Esophagus mucosa (tissue), 1 donor: ENCODE data around the gene TUBGCP3. TPM values are rescaled to one million over a fixed set of nuclear protein-coding genes. Genes with fewer than 3 reads are reported as not detected.
"Not testable (repeated sequence)": the region's sequence is repeated elsewhere in the genome, so short reads cannot be mapped to it uniquely, and the experiment has no call there.

Experiments
- ATAC-seq: fragments of 200-7000 bp; cut with Tn5 transposase; one replicate; pipeline ENCODE4 v1.9.1; 2020
- total RNA-seq: library from RNA; stranded (reverse); gene quantifications from one replicate; pipeline ENCODE4 v1.2.4, GENCODE V29; 2023
- donor health status: DM: yes; HTN: yes; CAD: no.

Gene TUBGCP3, protein sequence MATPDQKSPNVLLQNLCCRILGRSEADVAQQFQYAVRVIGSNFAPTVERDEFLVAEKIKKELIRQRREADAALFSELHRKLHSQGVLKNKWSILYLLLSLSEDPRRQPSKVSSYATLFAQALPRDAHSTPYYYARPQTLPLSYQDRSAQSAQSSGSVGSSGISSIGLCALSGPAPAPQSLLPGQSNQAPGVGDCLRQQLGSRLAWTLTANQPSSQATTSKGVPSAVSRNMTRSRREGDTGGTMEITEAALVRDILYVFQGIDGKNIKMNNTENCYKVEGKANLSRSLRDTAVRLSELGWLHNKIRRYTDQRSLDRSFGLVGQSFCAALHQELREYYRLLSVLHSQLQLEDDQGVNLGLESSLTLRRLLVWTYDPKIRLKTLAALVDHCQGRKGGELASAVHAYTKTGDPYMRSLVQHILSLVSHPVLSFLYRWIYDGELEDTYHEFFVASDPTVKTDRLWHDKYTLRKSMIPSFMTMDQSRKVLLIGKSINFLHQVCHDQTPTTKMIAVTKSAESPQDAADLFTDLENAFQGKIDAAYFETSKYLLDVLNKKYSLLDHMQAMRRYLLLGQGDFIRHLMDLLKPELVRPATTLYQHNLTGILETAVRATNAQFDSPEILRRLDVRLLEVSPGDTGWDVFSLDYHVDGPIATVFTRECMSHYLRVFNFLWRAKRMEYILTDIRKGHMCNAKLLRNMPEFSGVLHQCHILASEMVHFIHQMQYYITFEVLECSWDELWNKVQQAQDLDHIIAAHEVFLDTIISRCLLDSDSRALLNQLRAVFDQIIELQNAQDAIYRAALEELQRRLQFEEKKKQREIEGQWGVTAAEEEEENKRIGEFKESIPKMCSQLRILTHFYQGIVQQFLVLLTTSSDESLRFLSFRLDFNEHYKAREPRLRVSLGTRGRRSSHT
- total RNA-seq, result 20.6 TPM

DNA sequence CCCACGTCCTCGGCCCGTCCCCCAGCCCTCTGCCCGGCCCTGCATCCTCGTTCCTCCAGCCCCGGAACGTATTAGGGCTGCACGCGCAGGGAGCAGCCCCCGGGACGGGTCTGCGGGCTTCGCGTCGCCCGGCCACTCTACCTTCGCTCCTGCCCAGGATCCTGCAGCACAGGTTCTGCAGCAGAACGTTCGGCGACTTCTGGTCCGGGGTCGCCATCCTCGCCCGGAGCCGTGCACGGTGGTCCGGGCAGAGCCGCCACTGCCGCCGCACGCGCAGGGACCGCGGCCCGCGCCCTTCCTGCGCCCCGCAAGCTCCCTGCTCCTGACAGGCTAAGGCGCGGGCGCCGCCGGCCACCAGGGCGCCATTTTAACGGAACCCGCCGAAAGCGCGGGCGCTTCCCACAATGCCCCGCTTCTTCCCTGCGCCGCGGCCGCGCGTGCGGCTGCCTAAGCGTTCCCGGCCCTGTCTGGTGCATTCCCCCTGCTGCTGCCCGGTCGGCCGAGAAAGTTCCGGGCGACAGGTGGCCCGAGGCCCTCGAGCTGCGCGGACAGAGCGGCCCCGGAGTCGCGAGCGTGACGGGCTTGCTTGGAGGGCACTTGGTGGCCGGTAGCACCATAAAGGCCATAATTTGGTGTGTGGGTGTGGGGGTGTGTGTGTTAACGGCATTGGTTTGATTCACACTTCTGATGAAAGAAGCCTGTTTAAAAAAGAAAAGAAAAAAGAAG lies at the start of gene TUBGCP3:
Gene TUBGCP3 (minus strand): TSS at position 390 of the 726 bp plus-strand sequence. CDS start 173 bp downstream, at position 217.
- peak; percentile 92 for ATAC-seq

DNA sequence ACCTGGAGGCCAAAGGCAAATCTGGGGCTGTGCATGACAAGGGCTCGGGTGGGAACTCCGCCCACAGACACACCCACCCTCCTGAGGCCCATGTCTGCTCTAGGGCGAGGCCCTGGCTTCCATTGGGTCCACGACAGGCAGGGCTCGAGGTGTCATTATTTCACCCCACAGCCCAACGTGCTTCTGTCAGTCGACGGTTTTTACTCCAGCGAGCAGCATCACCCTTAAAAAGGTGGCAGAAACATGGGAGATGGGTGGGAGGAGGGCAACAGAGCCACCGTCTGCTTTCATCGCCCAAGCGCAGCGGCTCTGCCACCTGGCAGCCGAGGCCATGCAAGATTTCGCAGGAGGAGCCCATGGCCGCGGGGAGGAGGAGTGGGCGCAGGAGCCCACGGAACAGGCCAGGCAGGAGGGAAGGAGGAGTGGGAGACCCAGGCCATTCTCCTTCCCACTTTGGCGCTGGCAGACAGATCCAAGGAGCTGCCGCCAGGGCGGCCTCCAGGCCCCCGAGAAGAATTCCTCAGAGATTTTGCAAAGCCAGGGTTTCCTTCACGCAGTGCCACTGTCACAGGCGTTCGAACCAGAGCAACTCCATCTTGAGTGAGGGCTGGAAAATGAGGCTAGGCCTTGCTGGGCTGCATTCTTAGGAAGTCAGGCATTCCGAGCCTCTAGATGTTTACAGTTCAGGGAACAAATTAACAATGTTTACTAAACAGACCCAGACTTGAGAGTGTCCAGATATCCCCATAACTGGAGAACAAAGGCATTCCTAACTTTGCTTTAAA lies 49.3 kb upstream of the TUBGCP3 start:
- no peak for ATAC-seq

DNA sequence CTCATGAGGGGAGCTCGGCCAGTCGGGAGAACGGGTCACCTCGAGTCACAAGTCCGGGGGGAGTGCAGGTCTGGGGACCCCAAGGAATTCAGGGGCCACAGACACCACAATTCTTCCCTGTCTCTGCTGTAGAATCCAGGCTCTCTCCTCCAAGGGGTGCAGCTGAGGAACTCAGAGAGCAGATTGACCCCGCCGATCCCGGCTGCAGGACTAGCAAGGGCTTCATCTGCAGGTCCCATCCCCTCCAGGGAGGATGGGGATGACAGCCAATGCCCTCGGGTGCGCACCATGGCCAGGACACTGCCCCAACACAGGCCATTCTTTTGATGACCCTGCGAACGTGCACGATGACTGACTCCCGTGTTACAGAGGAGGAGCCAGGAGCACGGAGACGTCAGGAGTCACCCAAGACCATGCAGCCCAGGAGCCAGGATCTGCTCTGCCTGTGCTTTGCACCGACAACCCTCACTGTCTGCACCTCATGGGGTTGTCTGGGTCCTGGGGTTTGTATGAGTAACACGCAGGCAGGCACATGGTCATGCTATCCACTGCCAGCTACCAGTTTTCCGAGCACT lies 48.5 kb upstream of the TUBGCP3 start:
- ATAC-seq, result no peak

DNA sequence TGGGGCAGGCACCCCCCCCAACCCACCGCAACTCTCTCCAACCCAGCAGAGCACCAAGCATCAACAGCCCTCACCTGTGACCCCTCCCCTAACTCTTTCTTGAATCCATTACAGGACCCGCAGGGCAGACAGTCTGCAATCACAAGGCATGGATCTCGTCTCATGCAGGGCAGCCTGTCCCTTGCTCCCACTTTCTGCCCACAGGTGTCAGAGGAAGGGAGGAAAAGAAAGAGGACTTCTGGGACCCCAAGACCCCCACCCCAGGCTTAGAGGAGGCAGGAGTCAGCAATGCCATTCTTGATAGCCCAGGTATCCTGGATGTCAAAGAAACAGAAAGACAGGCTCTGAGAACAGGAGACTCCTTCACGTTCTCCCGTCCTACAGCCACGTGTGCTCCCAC lies 47.4 kb upstream of the TUBGCP3 start:
- no peak for ATAC-seq

DNA sequence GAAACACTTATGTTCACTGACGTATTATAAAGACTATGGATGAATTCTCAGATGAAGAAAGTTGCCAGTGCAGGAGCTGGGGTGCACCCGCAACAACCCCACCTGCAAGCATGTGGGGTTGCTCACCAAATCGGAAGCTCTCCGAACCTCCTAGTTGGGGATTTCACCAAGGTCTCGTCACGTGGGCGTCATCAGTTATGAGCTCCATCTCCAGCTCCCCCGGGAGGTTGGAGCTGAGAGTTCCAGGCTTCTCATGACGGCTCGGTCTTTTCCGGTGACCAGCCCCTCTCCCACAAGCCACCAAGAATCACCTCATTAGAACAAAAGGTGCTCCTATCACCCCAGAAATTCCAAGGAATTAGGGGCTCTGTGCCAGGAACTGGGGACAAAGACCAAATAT lies 46.1 kb upstream of the TUBGCP3 start:
- ATAC-seq, result no peak

DNA sequence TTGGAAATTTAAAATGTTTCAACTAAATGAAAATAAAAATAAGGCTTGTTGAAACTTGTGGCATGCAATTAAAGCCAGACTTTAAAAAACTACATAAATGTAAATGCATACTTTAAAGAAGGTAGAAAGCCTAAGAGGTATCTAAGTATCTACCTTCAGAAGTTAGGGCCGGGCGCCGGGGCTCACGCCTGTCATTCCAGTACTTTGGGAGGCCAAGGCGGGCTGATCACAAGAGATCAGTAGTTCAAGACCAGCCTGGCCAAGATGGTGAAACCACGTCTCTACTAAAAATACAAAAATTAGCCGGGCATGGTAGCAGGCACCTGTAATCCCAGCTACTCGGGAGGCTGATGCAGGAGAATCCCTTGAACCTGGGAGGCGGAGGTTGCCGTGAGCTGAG lies 42.3 kb upstream of the TUBGCP3 start:
- not testable (repeated sequence) for ATAC-seq

DNA sequence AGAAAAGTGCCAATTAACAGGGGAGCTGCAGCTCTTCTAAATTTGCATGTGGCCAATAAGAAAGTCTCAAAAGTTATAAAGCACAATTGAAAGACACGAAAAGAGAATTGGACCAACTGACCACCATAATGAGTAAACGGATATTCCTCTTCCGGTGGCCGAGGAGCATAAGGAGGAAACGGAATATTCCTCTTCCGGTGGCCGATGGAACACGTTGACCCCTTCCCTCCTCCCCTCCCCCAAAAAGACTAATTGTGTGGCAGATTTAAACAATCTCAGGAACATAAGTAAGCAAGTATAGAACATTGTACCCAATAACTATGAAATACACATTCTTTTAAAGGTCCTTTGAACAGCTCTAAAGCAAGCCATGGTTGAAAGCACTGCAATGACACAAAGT lies 41.2 kb upstream of the TUBGCP3 start:
- ATAC-seq, result no peak

DNA sequence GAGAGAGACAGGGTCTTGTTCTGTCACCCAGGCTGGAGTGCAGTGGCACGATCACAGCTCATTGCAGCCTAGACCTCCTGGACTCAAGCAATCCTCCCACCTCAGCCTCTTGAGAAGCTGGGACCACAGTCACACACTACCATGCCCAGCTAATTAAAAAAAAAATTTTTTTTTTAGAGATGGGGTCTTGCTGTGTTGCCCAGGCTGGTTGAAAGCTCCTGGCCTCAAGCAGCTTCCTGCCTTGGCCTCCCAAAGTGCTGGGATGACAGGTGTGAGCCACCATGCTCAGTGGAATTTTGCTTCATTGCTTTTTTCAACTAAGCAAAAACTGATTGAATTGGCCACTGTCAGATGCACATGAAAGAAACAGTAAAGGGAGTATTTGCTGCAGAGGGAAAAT lies 39.7 kb upstream of the TUBGCP3 start:
- ATAC-seq, result not testable (repeated sequence)

DNA sequence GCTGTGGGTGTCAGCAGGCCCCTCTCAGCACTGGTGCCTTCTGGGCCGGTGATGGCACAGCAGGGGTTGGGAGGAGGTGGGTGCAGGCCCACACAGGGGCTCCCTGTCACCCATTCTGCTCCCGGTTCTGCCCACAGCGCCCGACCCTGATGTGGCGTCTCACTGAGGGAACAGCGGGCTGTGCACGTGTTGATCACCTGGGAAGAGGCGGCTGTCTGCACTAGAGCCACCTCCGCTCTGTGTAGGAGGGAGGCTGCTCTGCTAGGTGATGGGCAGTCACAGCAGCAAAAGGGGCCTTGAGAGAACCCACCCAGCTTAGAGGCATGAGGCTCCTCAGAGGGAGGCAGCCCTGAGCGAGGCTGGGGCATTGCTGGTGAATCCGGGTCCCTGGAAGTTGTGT lies 39.2 kb upstream of the TUBGCP3 start:
- ATAC-seq, result no peak

DNA sequence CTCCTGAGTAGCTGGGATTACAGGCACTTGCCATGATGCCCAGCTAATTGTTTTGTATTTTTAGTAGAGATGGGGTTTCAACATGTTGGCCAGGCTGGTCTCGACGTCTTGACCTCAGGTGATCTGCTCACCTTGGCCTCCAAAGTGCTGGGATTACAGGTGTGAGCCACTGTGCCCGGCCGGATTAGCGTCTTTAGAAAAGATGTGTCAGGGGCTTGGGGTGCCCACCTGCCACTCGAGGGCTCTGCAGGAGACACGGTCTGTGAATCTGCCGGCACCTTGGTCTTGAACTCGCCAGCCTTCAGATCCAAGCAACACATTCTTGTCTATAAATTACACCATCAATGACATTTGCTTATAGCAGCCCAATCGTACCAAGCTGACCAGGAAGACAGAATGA lies 38.8 kb upstream of the TUBGCP3 start:
- no peak for ATAC-seq

DNA sequence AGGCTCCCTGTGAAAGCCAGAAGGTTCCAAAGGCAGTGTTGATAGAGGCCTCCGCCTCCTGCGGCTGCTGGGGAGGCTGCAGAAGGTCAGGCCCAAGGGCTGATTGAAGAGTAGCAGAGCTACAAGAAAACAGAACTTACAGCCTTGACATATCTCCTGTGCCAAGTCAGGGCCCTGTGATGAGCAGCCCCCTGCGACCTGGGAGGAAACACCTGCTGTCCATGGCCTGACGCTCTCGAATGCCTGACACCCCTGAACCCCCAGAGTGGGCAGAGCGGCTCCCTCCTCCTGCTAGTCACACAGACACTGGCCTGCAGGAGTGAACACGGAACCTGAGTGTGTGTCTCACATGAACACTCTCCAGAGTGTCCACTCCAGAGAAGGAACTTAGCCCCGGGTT lies 38.2 kb upstream of the TUBGCP3 start:
- ATAC-seq, result no peak

DNA sequence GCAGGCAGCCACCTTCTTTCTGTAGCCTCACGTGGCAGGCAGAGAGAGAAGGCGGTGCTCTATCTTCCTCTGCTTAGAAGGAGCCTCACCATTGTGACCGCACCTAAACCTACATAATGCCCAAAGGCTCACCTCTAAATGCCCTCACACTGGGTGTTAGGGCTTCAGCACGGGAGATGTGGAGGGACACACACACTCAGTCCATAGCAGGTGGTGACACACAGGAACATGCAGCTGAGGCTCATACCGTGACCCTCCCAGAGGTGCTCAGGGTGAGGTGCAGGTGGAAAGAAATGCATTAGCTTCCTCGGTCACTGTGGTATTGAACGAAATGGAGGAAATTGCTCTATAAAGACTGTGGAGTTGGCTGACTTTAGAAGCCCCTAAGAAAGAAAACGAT lies 37.7 kb upstream of the TUBGCP3 start:
- no peak for ATAC-seq

DNA sequence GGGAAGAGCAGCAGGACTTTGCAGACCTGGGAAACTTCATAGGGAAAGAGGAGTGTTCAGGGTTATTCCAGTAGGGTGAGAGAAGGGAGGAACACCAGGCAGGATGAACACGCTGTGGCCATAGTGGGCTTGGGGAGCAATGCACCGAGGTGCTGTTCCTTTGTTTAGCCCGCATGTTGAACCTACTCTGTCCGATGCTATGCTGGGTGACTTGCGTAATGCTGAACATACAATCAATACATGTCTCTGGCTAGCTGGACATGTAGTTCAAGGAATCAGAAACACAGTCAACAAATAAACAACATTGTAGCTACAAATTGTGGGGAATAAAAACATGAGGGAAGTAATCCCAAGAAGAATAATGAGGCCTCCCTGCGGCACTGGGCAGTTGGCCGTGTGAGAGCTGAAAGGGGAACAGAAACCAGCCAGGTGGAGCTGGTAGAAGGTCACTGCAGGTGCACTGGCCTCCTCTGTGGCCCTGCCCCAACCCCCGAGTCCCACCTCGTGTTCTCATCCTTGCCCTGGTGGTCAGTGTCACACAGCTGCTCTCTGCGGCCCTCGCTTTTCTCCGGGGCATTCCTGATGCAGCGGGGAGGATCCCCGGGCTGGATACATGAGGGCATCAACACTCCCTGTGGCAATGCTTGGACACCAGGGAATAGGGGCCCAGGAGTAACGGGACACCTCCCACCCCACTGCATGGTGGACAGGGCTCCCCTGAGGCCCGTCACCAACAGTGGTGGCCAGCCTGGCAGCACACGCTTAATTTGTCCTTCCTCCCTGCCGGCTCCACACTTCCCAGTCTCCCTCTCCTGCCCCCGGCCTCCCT lies 36.9 kb upstream of the TUBGCP3 start:
- no peak for ATAC-seq

DNA sequence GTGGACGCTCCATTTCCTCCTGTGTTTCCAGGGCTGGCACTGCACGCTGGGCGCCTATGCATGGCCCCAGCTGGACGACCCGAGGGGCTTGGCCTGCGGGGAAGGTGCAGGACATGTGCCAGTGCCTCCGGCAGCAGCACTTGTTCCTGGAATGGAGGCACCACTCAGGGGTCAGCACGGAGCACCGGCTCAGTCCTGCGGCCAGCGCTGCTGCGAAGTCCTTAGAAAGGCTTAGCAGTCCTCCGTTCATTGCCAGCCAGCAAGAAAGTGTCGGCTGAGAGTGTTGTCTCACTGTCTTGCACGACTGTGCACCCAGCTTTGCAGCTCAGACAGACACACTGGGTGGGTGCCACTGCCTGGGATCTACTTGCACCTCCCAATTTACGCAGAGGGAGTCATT lies 36.1 kb upstream of the TUBGCP3 start:
- ATAC-seq, result no peak

DNA sequence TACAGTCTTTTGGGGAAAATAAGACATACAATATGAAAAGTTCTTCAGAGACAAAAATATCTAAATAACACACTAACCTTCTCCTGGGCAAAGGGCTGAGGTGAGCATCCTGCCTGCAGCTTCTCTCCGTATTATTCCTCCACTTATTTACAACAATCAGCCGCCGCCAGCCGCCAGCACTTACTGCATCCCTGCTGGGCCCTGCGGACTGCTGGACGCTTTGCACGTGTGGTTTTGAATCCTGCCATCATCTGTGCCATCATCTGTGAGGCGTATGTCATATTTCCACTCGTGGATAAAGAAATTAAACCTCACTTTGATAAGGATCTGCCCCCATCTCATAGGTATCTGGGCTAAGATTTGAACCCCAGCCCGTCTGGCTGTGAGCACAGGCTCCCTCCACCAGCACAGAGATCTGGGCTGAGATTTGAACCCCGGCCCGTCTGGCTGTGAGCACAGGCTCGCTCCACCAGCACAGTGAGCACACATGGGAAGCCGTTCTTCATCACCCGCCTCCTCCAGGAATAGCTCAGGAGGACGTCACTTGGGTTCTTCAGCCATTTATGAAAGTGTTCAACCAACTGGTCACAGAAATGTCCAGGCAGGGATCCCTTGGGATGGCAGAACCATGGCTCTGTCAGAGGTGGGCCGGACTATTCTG lies 35.2 kb upstream of the TUBGCP3 start:
- ATAC-seq, result no peak

DNA sequence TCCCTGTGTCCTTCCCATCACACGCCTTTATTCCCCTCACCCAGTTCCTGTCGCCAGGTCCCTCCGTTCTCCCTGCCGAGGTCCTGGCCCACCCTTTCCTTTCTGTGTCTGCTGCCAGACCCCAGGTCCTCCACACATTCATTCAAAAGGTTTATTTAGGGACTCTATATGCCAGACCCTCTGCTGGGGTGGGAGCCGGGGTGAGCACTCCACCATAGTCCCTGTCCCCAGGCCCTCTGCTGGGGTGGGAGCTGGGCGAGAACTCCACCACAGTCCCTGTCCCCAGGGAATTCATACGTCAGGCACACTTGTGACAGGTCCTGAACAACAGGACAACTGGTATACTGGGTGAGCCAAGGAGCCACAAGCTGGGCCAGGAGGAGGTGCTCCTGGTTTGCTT lies 34.4 kb upstream of the TUBGCP3 start:
- no peak for ATAC-seq

DNA sequence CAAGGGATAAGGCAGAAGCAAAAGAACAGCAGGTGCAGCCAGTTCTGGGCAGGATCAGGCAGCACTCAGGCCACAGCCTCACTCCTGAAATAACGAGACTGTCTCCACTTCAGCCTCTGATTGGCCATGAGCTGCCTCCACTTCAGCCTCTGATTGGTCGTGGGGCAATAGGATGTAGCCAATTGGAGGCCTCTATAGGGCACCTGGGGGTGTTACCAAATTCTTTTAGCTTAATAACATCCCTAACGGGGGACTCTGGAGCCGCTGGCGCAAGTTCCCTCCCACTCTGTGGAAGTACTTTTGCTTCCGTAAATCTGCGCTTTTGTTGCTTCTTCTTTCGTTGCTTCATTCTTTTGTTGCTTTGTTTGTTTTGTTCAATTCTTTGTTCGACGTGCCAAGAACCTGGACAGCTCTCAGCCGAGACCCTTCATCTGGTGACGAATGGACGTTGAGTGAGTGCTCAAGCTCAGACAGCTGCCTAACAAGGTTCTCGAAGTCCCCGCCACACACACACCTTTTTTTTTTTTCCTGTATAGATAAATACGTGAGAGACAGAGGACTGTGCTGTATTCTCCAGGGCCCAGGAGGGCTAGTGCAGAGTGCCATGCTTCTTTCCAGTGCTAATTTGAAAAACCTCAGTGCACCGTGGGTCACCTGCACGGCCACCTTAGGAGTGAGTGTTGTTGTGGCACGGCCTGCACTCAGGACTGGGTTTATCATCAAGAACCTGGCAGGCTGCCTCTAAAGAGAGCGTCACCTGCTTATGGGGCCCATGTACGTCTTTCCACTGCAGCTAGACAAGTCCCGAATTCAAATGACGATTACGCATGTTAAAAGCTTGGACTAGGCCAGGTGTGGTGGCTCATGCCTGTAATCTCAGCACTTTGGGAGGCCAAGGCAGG lies 32.0 kb upstream of the TUBGCP3 start:
- ATAC-seq, result peak; percentile 50

DNA sequence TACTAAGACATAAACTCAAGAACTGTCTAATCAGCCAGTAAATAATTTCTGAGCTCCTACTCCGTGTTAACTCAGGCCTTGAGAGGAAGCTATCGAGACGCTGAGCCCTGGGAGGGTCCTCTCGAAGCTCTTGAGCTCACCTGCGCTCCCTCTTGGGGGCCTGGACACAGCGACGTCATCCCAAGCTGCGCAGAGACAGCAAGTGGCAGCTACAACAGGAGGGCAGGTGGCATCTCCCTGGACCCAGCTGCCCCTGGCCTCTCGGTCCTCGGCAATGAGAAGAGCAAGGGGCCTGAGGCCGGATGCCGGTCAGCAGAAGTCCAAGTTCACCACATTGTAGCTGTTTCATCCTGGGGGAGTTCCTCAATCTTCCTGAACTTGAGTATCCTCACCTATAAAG lies 30.5 kb upstream of the TUBGCP3 start:
- ATAC-seq, result no peak

DNA sequence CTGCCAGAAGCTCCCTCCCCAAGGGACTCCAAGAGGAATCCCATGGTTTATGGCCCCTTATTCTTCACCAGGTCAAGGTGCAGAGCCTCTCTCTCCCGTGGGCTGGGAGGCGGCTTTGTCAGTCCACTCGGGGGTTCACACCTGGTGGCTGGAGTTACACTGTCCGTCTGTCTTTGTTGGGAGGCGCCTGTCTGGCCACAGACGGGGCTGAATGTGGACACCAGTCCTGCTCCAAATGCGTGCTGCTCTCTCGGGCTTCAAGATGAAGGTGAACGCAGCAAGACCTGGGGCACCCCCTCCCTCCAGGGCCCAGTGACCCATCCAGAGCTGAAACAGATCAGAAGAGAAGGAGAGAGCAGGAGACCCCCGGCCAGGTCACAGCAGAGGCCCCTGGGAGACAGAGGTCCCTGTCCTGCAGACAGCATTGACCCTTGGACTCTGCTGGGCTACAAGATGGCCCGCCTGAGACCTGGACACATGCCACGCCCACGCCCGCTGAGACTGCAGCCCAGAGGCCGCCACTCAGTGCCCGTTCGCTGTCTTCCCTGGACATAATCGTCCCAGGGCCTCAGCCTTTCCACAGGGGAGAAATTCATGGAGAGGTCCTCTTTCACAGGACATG lies 29.9 kb upstream of the TUBGCP3 start:
- no peak for ATAC-seq
